ENCODE data around the gene DLG2. TPM values are rescaled to one million over a fixed set of nuclear protein-coding genes. Genes with fewer than 3 reads are reported as not detected.
A peak's percentile ranks its signal among the peaks of the same experiment; 100 is the strongest.

The DLG2 gene
- total RNA-seq, 1 experiment from 2014 or later, result not detected

DNA sequence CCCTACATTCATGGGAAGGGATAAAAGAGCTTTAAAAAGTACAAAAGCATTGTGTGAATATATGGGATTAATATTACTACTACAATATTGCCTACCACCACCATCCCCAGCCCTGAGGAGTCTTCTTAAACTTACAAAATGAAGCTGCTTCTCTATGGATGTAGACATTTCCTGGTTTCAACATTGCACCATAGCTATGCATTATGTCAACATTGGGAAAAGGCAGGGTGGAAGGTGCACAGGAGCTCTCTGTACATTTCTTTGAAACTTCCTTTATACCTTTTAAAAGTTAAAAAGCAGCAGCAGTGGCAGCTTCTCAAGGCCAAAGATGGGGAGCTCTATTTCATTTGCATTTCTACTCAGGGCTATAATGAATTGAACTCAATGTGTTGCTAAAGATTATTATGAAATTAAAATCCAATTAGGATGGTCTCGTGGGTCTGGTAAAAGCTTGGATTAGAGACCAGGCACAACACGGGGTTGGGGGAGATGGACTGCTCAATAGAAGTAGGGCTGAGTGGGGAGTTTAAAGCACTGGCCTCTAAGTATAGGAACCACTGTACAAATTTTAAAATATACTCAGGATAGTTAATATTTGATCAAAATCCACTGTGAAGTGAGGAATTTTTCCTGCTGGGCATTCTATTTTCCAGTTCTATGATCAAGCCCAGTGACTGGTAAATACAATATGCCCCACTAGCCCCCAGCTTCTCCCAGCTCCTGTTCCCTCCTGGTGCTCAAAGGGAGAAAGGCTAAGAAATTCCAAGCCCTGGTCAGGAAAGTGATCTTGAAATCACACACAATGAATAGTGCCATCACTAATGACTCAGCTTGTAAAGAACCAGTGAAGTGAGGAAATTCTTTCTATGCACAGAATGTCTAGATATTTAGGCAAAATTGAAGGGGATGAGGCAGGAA lies 1978.3 kb downstream of the DLG2 start:
- DNase-seq (ENCODE audit: low read depth, low spot score), result no peak
- in situ Hi-C loops (cut with HindIII; ENCODE audit: low pct_unique_long_range_greater_than_20kb, low sequenced_read_pairs), result no loop called here

- in situ Hi-C loops (cut with HindIII; ENCODE audit: low pct_unique_long_range_greater_than_20kb, low sequenced_read_pairs), result no loop called here
- DNase-seq (ENCODE audit: low read depth, low spot score), result no peak
Measured at GRCh38 chr11:83645561-83645960, 1981.6 kb downstream of the DLG2 start.

DNA sequence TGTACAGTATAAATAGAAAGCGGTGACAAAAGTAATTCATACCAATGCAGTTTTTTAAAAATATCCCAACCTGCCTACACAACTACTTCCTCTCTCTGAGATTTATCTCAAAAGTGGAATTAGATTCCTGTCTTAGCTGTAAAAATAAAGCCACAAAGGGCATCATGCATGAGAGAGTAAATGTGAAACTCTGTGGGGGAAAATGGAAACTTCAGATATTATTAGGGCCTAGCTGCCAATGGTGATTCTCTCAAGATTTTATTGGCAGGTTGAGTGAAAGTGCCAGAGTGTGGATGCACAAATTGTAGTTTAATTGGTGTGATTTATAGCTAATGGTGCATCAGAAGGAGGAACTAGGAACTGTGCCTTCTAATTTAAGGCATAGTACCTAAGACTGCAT lies 1984.0 kb downstream of the DLG2 start:
- no peak for DNase-seq (ENCODE audit: low read depth, low spot score)
- in situ Hi-C loops (cut with HindIII; ENCODE audit: low pct_unique_long_range_greater_than_20kb, low sequenced_read_pairs), result no loop called here

DNA sequence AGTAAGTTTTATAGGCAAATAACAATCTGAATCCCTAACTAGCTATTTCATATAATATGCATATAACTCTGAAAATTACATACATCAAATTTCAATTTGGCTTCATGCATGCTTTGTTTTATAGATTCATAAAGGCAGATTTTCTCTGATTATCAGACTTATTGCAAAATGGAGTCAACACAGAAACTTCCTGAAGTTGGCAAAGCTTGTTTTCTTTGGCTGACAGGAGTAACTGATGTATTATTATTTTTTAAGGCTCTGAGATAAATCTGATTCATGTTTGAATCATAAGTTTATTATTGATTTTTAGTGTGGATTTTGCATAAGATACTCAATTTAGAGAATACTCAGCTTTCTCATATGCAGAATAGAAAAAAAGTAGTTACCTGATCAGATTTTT lies 1984.6 kb downstream of the DLG2 start:
- in situ Hi-C loops (cut with HindIII; ENCODE audit: low pct_unique_long_range_greater_than_20kb, low sequenced_read_pairs), result no loop called here

DNA sequence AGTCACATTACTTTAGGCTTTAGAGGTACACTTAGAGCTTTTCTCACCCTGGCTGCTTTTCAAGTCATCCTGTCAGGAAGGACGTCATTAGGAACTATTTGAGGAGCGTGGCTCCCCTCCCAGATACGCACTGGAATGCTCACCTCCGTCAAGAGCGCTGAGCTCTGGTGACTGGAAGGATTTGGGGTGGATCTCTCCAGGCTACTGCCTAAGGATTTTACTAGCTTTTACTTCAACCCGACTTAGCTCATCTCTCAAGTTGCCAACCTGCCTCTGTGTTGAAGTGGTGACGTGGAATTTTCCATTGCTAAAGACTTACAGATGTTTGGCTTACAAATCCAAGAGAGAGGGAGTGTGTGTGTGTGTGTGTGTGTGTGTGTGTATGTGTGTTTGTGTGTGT lies 1985.6 kb downstream of the DLG2 start:
- DNase-seq (ENCODE audit: low read depth, low spot score), result no peak
- in situ Hi-C loops (cut with HindIII; ENCODE audit: low pct_unique_long_range_greater_than_20kb, low sequenced_read_pairs), result no loop called here

More for the DNA sequence above, 1984.6 kb downstream of the DLG2 start:
- DNase-seq (ENCODE audit: low read depth, low spot score), result no peak

- in situ Hi-C loops (cut with HindIII; ENCODE audit: low pct_unique_long_range_greater_than_20kb, low sequenced_read_pairs), result no loop called here
- DNase-seq (ENCODE audit: low read depth, low spot score), result no peak
Measured at GRCh38 chr11:83639995-83640758, 1987.0 kb downstream of the DLG2 start.

- DNase-seq (ENCODE audit: low read depth, low spot score), result no peak
- in situ Hi-C loops (cut with HindIII; ENCODE audit: low pct_unique_long_range_greater_than_20kb, low sequenced_read_pairs), result no loop called here
Measured at GRCh38 chr11:83635166-83635565, 1992.0 kb downstream of the DLG2 start.

DNA sequence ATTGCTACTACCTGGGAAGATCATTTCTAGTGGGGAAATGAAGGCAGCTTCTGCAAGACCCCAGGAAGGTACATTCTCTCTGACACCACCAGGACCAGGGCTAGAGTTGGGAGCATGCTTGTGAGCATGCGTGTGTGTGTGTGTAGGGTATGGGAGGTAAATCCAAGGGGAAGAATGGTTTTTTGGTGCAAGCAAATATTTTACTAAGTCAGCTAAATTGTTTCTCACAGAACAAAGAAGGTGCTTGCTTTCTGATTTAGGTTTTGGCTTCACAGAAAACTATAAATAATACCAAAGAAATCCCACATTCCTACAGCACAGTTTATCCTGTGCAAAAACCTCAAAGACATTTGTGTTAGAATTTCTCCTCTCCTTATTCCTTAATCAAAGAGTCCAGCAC lies 1996.9 kb downstream of the DLG2 start:
- in situ Hi-C loops (cut with HindIII; ENCODE audit: low pct_unique_long_range_greater_than_20kb, low sequenced_read_pairs), result no loop called here
- DNase-seq (ENCODE audit: low read depth, low spot score), result no peak

DNA sequence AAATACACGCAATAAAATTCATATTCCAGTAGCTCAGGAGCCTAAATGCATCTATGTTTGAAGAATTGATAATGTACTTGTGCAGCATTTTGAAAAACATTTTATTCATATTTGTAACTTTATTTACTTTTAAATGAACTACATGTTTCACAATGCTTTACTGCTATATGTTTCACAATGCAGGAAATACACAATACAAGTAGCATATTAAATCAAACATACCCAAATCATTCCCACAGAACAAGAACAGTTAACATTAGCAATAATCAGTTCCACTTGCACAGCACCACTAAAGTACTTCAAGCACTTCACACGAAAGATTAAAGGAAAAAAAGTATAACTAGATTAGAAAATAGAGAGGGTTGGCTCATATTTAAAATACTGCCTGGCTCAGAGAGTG lies 1997.4 kb downstream of the DLG2 start:
- no peak for DNase-seq (ENCODE audit: low read depth, low spot score)
- in situ Hi-C loops (cut with HindIII; ENCODE audit: low pct_unique_long_range_greater_than_20kb, low sequenced_read_pairs), result no loop called here

- no peak for DNase-seq (ENCODE audit: low read depth, low spot score)
- in situ Hi-C loops (cut with HindIII; ENCODE audit: low pct_unique_long_range_greater_than_20kb, low sequenced_read_pairs), result no loop called here
Measured at GRCh38 chr11:83628622-83629355, 1998.4 kb downstream of the DLG2 start.

- in situ Hi-C loops (cut with HindIII; ENCODE audit: low pct_unique_long_range_greater_than_20kb, low sequenced_read_pairs), result no loop called here
- no peak for DNase-seq (ENCODE audit: low read depth, low spot score)
Measured at GRCh38 chr11:83625336-83625735, 2001.8 kb downstream of the DLG2 start.

- no peak for DNase-seq (ENCODE audit: low read depth, low spot score)
- in situ Hi-C loops (cut with HindIII; ENCODE audit: low pct_unique_long_range_greater_than_20kb, low sequenced_read_pairs), result no loop called here
Measured at GRCh38 chr11:83617671-83618070, 2009.5 kb downstream of the DLG2 start.

GRCh38 chr11:83613767-83614121 lies 2013.4 kb downstream of the DLG2 start:
- no peak for DNase-seq (ENCODE audit: low read depth, low spot score)
- in situ Hi-C loops (cut with HindIII; ENCODE audit: low pct_unique_long_range_greater_than_20kb, low sequenced_read_pairs), result no loop called here

- peak; percentile 1 for DNase-seq (ENCODE audit: low read depth, low spot score)
- in situ Hi-C loops (cut with HindIII; ENCODE audit: low pct_unique_long_range_greater_than_20kb, low sequenced_read_pairs), result no loop called here
Measured at GRCh38 chr11:83612891-83613766, 2014.0 kb downstream of the DLG2 start.

GRCh38 chr11:83611600-83611999 lies 2015.5 kb downstream of the DLG2 start:
- in situ Hi-C loops (cut with HindIII; ENCODE audit: low pct_unique_long_range_greater_than_20kb, low sequenced_read_pairs), result no loop called here

DNA sequence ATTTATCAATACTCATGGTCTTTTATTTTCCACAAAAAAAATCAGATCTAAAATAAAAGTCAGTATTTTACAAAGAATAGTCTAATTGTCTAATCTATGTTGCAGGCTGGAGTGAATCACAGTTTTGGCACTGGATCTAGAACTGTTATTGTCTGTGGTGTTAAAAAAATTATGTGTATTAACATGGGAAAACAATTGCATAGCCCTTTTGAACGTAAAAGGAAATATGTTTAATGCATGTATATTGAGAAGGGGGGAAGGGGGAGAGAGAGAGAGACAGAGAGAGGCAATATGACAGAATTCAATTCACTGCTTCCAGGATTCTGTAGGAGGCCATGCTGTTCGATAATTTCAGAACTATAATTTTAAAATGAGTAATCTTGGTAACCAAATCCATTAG lies 2016.1 kb downstream of the DLG2 start:
- in situ Hi-C loops (cut with HindIII; ENCODE audit: low pct_unique_long_range_greater_than_20kb, low sequenced_read_pairs), result no loop called here

More at GRCh38 chr11:83611600-83611999, 2015.5 kb downstream of the DLG2 start:
- no peak for DNase-seq (ENCODE audit: low read depth, low spot score)

GRCh38 chr11:83609191-83609590 lies 2018.0 kb downstream of the DLG2 start:
- no peak for DNase-seq (ENCODE audit: low read depth, low spot score)
- in situ Hi-C loops (cut with HindIII; ENCODE audit: low pct_unique_long_range_greater_than_20kb, low sequenced_read_pairs), result no loop called here

More for the DNA sequence above, 2016.1 kb downstream of the DLG2 start:
- DNase-seq (ENCODE audit: low read depth, low spot score), result no peak
